Stimulated activated CD8-positive, alpha-beta memory T cell treated with anti-CD3 and anti-CD28 coated beads, Interleukin-4, amount 100 ng/mL, for 4 hours (primary cell): ENCODE data around the gene DYDC1.
"Not testable (repeated sequence)": the region's sequence is repeated elsewhere in the genome, so short reads cannot be mapped to it uniquely, and the experiment has no call there.

Experiments
- DNase-seq, 2 donors: peaks; one replicate each; pipeline ENCODE4 v3.0.0-alpha.2; 2020; ENCODE audit warnings: low read depth in 2 of 2, low spot score in 1 of 2

Gene DYDC1

DNA sequence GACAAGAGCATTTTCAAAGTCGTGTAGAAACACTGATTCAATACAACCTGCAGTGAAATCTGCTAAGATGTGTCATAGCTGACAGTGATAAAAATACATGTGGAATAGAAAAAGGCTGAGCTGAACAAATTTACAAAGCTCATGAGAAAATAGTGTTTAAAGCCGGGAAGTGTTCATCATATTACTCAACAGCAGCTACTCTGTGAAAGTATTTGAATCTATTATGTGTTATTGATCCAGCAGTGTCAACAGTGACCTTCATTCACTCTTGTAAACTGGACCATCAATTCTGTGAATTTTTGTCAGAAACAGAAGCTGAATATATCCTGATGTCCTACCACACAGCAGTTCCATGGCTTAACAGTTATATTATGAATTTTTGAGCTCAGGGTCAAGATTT is 11.6 kb downstream of the DYDC1 start:
- DNase-seq: no peak

DNA sequence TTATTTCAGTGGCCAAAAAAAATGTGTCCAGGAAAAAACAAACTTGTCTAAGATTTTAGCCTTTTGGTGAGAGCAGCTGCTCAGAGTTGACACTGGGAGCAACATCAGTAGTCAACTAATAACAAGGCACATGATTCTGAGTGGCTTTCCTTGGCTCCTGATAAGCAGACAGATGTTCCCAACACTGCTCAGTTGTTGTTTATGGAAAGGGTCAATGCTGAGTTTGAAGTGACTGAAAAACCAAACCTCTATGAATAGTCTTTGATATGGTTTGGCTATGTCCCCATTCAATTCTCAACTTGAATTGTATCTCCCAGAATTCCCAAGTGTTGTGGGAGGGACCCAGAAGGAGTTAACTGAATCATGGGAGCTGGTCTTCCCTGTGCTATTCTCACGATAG is 12.3 kb downstream of the DYDC1 start:
- DNase-seq: no peak

DNA sequence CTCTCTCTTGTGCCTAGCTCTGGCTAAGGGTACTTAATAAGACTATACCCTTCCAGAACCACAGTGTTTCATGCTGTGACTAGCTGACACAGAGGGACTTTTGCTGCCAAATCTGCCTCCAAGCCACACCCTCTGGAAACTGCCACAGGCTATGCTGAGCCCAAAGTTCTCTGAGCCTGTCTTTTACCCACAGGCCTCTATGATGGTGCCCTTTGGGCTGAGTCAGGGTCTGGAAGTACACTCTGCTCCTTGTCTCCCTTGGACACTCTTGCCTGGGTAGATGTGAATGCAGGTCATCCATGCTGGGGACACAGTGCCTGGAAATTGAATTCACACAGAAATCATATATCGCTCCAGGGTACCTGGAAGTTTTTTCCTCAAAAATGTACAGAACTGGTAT is 22.6 kb downstream of the DYDC1 start:
- DNase-seq: no peak

DNA sequence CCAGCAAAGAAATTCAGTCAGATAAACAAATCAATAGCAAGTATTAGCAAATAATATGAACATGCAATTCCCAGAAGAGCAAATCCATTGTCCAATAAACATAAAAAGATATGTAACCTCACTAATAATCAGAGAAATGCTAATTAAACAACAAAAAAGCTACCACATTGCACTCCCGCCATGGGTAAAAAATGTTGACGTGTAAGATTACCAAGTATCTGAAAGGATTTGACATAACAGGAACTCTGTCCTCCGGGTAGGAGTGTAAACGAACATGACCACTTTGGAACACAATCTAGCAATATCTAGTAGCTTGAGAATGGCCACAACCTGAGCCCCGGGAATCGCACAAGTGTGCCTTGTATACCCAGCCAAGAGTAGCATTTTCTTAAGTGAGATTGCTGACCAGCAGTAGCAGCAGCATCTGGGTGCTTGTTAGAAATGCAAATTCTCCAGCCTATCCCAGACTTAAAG is 31.6 kb downstream of the DYDC1 start:
- no peak for DNase-seq

DNA sequence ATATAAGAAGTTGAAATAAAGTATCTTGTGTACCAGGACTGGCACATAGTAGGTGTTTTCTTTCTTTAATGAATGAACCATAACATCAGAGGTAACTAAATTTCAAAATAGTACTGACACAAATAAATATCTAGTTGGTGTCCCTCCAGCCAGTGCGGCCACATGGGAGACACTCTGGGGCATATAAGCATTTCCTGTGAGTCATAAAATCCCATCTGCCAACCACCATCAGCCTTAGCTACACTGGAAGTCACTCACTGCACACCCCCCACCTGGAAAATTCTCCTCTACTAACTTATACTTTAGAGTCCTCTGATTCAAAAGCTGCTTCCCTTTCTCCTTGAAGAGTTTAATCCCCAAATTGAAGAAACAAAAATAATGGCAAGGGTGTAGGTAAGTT is 32.5 kb downstream of the DYDC1 start:
- no peak for DNase-seq

DNA sequence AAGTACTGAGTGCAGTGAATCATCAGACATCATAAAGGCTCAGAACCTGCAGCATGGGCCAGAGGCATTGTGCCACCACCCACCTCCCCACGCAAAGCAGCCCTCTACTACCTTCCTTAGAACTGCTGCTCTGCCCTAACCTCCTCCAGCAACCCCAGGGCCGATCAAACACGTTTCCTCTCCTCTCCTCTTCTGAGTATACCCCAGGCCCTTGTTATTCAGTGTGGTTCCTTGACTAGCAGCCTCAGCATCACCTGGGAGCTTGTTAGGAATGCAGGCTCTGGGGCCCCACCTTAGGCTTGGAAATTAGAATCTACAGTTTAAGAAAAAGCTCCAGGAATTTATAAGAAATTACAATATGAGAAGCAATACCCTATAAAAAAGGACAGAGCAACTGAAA is 33.2 kb downstream of the DYDC1 start:
- no peak for DNase-seq

DNA sequence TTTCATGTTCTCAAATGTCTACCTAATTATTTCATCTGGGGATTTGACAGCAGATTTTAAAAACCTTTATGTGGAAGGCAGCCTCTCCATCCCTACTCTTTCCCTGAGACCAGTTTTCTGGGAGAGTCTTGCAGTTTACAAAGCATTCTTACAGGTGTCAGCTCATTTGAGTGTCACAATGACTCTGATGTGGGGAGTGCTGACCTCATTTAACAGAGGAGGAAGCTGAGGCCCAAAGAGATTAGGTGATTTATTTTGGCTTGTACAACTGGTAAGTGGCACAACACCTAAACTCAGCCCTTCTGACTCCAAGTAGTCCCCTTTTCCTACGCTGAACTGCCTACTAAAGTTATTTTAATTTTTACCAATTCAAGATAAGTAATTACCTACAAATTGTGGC is 33.8 kb downstream of the DYDC1 start:
- no peak for DNase-seq

DNA sequence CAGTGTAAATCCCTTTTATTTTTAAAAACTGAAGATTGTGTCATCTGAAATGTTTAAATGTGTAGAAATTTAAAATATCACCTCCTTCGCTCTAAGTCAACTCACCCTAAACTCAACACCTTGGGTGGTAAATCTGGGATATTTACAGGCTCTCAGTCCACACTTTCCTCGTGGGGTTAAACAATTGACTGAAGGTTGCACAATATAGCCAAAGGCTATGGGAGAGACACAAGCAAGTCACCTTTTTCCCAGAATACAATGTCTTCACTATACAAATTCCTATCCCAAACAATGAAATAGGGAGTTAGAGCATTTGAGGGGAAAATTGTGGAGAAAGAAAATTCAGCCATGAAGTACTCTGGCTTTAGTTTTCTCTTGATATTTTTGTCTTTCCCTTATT is 34.4 kb downstream of the DYDC1 start:
- no peak for DNase-seq

DNA sequence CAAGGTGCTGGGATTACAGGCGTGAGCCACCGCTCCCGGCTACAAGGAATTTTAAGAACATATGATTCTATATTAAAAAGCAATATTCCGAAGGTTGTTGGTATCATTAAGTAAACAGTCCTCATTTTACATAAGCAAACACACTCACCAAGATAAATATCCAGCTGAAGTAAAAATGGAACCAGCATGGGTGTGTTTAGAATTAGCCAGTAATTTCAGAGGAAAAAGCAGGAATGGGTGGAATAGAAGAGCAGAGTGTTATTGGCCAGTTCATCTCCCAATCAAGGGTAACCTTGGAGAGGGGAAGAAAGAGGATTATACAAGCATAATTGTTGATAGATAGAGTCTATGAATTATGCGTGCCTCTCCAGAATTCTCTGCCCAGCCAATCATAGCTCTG is 35.4 kb downstream of the DYDC1 start:
- DNase-seq: no peak

DNA sequence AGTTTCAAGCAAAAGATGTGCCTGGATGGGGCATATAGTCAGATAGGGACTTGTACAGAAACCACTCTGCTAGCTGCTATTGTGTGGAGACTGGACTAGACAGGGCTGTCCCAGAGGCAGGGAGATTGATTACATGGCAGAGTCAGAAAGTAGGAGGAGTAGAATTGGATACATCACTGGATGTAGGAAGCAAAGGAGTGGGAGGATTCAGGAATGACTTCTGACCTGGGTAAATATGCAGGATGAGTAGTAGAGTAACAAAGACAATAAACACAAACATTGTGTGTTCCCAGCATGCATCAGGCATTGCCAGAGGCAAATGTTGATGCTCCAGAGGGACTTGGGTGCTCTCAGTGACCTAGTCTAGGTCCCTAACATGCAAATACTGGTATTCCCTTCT is 36.2 kb downstream of the DYDC1 start:
- DNase-seq: no peak

DNA sequence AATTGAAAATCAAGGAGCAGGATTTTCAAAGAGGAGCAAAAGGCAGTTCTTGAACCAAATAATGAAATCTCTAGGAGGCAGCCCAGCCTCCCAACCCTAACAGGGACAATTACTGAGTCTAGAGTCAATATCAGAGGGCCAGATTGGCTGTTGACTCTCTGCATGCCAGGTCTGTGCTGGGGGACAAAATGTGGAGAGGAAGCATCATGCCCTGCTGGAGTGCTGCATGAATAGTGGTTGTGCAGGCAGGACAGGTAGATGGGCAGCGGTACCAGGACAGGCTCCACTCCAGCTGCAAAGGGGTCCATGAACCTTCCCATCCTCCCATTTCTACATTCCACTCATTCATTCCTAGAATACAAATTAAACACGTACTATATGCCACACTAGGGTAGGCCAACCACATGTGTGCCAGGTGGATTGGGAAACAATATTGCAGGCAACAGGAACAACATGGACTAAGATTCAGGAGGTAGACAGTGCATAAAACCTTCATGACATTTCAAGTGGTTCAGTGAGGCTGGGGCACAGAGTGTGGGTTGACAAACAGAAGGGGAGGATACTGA is 36.7 kb downstream of the DYDC1 start:
- DNase-seq: no peak

DNA sequence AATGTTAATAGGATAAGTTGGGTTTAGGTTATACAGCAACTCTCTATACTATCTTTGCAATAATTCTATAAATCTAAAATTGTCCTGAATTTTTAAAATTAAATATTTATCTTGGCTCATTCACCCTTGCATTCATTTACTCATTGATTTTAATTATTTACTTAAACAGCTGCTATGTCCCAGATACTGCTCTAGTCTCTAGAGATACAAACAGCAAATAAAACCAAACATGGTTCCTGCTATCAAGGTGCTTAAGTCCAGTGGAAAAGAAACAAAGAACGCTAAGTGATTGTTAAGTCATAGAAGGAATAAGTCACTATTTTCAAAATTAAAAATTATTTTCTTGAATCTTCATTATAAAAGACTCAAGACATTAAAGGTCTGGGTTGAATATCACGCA is 37.2 kb downstream of the DYDC1 start:
- no peak for DNase-seq

DNA sequence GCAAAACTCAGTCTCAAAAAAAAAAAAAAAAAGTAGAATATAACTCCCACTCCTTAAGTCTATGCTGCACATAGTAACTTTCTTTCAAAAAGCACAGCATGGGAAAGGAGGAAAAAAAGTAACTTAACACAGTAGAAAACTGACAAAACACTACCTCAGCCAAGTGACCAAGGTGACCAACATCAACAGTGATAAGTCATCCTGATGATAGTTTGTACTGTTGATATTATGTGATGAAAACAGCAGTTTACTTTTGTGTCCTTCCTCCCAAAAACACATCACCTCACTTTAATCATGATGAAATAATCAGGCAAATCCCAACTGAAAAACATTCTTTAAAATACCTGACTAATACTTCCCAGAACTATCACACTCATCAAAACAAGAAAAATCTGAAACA is 37.8 kb downstream of the DYDC1 start:
- DNase-seq: no peak

DNA sequence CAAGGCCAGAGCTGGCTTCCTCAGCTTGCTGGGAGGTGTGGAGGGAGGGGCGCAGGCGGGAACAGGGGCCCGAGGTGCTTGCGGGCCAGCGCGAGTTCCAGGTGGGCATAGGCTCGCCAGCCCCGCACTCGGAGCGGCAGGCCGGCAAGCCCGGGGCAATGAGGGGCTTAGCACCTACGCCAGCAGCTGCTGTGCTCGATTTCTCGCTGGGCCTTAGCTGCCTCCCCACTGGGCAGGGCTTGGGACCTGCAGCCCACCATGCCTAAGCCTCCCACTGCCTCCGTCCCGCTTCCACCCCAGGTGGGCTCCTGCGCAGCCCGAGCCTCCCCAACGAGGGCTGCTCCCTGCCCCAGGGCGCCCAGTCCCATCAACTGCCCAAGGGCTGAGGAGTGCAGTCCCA is 41.2 kb downstream of the DYDC1 start:
- no peak for DNase-seq

DNA sequence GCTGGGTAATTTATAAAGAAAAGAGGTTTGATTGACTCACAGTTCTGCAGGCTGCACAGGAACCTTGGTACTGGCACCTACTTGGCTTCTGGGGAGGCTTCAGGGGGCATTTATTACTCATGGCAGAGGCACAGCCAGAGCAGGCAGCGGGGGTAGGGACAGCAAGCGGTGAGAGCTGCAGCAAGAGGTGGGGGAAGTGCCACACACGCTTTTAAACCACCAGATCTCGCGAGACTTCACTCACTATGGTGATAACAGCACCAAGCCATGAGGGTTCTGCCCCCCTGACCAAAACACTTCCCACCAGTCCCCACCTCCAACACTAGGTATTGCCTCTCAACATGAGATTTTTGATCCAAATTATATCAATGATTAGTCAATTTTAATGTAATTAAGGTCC is 43.0 kb downstream of the DYDC1 start:
- no peak for DNase-seq

DNA sequence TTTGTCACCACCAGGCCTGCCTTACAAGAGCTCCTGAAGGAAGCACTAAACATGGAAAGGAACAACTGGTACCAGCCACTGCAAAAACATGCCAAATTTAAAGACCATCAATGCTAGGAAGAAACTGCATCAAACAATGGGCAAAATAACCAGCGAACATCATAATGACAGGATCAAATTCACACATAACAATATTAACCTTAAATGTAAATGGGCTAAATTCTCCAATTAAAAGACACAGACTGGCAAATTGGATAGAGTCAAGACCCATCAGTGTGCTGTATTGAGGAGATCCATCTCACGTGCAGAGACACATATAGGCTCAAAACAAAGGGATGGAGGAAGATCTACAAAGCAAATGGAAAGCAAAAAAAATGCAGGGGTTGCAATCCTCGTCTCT is 50.6 kb downstream of the DYDC1 start:
- not testable (repeated sequence) for DNase-seq

DNA sequence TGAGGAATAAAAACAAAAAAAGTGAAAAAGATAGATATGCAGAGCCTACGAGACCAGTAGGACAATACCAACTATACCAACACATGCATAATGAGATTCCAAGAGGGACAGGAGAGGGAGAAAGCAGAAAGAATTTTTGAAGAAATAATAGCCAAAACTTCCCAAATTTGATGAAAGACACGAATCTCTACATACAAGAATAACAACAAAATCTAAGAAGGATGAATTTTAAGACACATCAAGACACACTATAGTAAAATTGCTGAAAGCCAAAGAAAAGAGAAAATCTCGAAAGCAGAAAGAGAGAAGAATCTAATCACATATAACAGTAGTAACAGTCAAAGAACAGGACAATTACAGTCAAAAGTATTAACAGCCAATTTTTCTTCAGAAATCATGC is 59.6 kb downstream of the DYDC1 start:
- no peak for DNase-seq

DNA sequence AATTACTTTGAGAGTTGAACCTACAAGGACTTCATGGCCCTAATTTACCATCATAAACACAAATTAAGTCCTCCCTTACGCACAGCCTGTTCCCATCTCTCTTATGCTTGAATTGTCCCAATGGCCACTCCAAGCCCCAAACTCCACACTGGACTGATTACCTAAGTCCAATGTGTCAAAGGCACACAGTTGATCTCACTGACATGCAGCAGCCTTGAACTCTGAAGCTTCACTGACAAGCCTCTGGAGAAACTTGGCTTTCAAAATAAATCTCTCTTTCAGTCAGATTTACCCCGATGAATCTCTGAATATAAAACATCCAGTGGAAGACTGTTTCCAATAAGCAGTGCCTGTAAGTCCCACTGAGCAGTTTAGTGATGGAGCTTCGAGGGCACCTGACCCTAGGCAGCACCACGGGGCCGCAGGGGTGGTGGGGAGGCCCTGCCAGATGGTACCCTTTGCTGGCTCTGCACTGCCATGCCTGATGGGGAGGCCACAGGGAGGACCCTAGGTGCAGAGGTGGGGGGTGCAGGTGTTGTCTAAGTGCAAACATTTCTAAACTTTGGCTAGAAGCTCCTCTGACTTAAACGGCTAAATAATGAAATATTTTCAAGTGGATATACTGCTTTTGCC is 63.8 kb downstream of the DYDC1 start:
- no peak for DNase-seq

DNA sequence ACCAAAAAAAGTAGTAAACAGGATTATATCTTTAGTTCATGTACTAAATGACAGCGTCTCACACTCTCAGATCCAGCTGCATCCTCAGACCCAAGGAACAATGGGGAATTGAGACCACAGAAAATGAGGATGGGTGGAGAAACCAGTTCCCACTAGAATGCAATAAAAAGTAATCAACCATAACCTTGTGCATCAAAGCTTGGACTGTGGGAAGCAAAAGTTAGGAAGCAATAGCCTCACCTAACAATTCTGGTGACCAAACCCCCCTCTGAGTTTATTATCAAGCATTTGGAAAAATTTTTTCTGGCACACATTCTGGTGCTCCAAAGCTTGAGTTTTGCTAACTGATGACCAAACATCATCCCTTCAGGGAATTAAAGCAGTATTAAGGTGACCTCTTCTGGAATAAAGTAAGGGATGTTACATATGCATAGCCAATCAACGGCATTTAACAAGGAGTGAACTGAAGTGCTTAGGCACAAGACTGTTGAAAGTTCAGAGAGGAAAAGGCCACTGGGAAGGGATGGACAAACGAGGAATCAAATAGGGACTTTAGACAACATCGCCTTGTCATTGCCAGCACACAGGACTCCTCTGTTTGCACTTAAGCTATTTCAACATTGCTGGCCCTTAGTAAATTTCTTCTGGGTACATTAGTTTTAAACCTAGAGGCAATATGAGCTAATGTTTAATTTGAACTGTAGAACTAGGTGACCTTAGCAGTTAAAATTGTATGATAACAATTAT is 65.9 kb downstream of the DYDC1 start:
- no peak for DNase-seq

DNA sequence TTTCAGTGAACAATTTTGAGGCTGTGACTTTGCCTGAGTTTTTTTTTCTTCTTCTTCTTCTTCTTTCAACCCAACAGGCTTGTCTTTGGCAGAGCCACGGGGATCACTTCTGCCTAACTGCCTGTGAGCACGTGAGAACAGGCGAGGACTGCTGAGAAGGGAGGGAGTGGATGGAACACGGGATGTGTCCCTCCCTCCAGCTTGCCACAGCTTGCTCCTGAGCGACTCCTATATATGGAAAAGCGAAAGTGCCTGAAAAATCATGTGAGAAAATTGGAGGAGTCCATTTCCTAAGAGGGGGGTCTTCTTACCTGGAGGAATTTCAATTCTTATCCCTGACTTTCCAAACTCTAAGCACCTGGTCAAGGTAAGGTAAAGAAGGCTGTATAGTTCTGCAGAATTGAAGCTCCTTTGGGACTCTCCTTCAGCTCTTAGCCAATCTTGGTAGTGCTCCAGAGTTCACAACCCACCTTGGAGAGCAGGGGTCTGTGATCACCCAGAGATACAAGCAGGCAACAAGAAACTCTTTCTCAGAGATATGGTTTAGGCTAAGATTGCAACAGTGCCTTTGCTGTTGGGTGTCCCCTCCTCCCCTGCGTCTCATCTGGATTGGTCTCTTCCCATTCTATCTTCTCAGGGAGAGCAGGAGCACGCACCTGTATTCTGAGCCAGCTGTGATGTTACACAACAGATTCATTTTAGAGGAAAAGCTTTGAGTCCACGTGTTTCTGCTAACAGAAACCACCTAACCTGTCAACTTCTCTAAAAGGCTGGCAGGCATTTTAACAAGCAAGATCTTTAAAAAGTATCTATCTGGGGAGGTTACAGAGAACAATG is 66.9 kb downstream of the DYDC1 start, which contains the start of gene MAT1A:
MAT1A (minus strand) TSS at position 208 of the 837 bp plus-strand sequence. CDS start 235 bp downstream, outside the sequence.
- no peak for DNase-seq

DNA sequence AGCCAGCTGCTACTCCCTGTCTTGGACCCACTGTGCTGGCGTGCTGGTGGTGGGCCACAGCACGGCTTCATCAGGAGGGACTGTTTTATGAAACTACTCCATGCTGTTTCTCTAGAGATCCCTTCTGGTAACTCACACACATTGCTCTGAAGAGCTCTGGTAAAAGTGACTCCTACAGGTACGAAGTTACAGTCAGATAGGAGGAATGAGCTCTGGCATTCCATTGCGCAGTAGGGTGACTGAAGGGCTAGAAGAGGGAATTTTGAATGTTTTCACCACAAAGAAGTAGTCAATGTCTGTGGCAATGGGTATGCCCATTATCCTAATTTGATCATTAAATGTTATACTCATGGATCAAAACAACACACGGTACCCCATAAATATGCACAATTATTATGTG is 67.7 kb downstream of the DYDC1 start:
- no peak for DNase-seq
